ENCODE measurements around the gene TNFSF13. TPM values are rescaled to one million over a fixed set of nuclear protein-coding genes. Genes with fewer than 3 reads are reported as not detected.
"Not testable (repeated sequence)": the region's sequence is repeated elsewhere in the genome, so short reads cannot be mapped to it uniquely, and the experiment has no call there.

Gene TNFSF13
- polyA plus RNA-seq, 1 donor from 2014 or later: 0.15 TPM

DNA sequence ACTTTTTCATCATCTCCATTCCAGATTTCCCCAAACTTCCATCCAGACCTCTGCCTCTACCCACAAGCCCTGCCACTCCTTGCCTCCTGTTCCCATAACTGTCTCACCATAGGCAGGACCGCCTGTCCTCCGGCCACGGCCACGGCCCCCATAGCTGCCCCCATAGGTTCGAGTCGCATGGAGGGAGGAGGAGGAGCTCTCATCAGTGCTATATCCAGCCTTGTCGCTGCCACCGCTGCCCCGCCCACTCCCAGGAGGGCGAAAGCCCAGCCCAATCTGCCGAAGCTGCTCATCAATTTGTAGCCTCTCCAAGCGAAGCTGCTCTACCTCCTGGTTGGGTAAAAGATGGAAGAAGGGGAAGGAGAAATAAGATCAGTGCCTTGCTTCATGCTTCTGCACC, 34.7 kb downstream of the TNFSF13 start:
- H3K27ac ChIP-seq (ENCODE audit: low read length): no peak overlapping the region
- H3K27me3 ChIP-seq (ENCODE audit: insufficient read depth, low read depth, low read length): no peaks in the 10 kb centered on the region
- H3K36me3 ChIP-seq (ENCODE audit: insufficient read depth, low read length): peaks cover 7% of the 10 kb centered on the region
- H3K9me3 ChIP-seq (ENCODE audit: low read length): no peaks in the 10 kb centered on the region
- TF ChIP-seq SMC3 (conservative IDR thresholded peaks at IDR 0.05; ENCODE audit: poor library complexity) (no peak), EP300 (conservative IDR thresholded peaks at IDR 0.05; ENCODE audit: poor library complexity, severe bottlenecking) (no peak), RAD21 (conservative IDR thresholded peaks at IDR 0.05) (no peak), MXI1 (conservative IDR thresholded peaks at IDR 0.05; ENCODE audit: poor library complexity, severe bottlenecking) (no peak), POLR2AphosphoS5 (IDR thresholded peaks at IDR 0.05) (no peak), TAF1 (IDR thresholded peaks at IDR 0.05; ENCODE audit: low read depth) (no peak), EZH2 (IDR thresholded peaks at IDR 0.05; ENCODE audit: borderline replicate concordance, insufficient read depth, low read length, poor library complexity, severe bottlenecking) (no peak)
- TF ChIP-seq, protein P1, sequence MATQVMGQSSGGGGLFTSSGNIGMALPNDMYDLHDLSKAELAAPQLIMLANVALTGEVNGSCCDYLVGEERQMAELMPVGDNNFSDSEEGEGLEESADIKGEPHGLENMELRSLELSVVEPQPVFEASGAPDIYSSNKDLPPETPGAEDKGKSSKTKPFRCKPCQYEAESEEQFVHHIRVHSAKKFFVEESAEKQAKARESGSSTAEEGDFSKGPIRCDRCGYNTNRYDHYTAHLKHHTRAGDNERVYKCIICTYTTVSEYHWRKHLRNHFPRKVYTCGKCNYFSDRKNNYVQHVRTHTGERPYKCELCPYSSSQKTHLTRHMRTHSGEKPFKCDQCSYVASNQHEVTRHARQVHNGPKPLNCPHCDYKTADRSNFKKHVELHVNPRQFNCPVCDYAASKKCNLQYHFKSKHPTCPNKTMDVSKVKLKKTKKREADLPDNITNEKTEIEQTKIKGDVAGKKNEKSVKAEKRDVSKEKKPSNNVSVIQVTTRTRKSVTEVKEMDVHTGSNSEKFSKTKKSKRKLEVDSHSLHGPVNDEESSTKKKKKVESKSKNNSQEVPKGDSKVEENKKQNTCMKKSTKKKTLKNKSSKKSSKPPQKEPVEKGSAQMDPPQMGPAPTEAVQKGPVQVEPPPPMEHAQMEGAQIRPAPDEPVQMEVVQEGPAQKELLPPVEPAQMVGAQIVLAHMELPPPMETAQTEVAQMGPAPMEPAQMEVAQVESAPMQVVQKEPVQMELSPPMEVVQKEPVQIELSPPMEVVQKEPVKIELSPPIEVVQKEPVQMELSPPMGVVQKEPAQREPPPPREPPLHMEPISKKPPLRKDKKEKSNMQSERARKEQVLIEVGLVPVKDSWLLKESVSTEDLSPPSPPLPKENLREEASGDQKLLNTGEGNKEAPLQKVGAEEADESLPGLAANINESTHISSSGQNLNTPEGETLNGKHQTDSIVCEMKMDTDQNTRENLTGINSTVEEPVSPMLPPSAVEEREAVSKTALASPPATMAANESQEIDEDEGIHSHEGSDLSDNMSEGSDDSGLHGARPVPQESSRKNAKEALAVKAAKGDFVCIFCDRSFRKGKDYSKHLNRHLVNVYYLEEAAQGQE (IDR thresholded peaks at IDR 0.05; ENCODE audit: borderline replicate concordance): no peak
- TF ChIP-seq, protein P2, sequence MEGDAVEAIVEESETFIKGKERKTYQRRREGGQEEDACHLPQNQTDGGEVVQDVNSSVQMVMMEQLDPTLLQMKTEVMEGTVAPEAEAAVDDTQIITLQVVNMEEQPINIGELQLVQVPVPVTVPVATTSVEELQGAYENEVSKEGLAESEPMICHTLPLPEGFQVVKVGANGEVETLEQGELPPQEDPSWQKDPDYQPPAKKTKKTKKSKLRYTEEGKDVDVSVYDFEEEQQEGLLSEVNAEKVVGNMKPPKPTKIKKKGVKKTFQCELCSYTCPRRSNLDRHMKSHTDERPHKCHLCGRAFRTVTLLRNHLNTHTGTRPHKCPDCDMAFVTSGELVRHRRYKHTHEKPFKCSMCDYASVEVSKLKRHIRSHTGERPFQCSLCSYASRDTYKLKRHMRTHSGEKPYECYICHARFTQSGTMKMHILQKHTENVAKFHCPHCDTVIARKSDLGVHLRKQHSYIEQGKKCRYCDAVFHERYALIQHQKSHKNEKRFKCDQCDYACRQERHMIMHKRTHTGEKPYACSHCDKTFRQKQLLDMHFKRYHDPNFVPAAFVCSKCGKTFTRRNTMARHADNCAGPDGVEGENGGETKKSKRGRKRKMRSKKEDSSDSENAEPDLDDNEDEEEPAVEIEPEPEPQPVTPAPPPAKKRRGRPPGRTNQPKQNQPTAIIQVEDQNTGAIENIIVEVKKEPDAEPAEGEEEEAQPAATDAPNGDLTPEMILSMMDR (IDR thresholded peaks at IDR 0.05; ENCODE audit: poor library complexity, severe bottlenecking): no peak
- no peak overlapping the region for H3K9ac ChIP-seq (ENCODE audit: low read length)
- no peaks in the 10 kb centered on the region for H3F3A ChIP-seq (ENCODE audit: insufficient read depth, low read length, poor library complexity, severe bottlenecking)
- no peaks in the 10 kb centered on the region for H4K20me1 ChIP-seq (ENCODE audit: insufficient read depth)
- no peak overlapping the region for H3K4me2 ChIP-seq (ENCODE audit: low read length)
- no peaks in the 10 kb centered on the region for H3K9me2 ChIP-seq (ENCODE audit: insufficient read depth, low read length)
- H3K79me2 ChIP-seq (replicated peaks; ENCODE audit: insufficient read depth, low read length): no peaks in the 10 kb centered on the region
- H2AFZ ChIP-seq (ENCODE audit: low read depth, low read length): no peak overlapping the region
- no peak overlapping the region for H3K4me3 ChIP-seq (ENCODE audit: low read length)

GRCh38 chr17:7597561-7597960, 39.0 kb downstream of the TNFSF13 start:
- H3F3A ChIP-seq (ENCODE audit: insufficient read depth, low read length, poor library complexity, severe bottlenecking); H3K79me2 ChIP-seq (replicated peaks; ENCODE audit: insufficient read depth, low read length); H3K27ac ChIP-seq (ENCODE audit: low read length); H3K4me3 ChIP-seq (ENCODE audit: low read length); H2AFZ ChIP-seq (ENCODE audit: low read depth, low read length); H3K36me3 ChIP-seq (ENCODE audit: insufficient read depth, low read length); H3K9ac ChIP-seq (ENCODE audit: low read length); H3K9me2 ChIP-seq (ENCODE audit: insufficient read depth, low read length); H4K20me1 ChIP-seq (ENCODE audit: insufficient read depth); H3K9me3 ChIP-seq (ENCODE audit: low read length); H3K27me3 ChIP-seq (ENCODE audit: insufficient read depth, low read depth, low read length); H3K4me2 ChIP-seq (ENCODE audit: low read length): not testable (repeated sequence)

DNA sequence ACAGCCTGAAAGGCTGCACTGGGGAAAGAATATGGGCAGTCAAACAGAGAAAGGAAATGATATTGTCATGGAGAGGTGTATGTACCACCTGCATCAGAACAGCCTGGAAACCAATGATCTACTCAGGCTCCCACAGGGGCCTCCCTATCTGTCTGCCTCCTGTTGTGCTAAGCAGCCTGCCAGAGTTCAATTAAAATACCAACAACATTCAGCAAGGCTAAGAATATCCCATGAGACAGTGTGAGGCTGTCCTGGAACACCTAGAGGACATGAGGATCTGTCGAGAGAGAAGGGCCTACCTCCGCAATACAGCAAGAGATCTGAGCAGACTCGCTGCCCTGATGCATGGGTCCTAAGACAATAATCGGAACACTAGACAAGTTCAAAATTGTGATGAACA, 47.7 kb downstream of the TNFSF13 start:
- no peak overlapping the region for H3K4me2 ChIP-seq (ENCODE audit: low read length)
- H3K9ac ChIP-seq (ENCODE audit: low read length): no peak overlapping the region
- no peaks in the 10 kb centered on the region for H3K9me2 ChIP-seq (ENCODE audit: insufficient read depth, low read length)
- peaks cover 33% of the 10 kb centered on the region for H3K79me2 ChIP-seq (replicated peaks; ENCODE audit: insufficient read depth, low read length)
- H3K4me3 ChIP-seq (ENCODE audit: low read length): no peak overlapping the region
- H3K9me3 ChIP-seq (ENCODE audit: low read length): no peaks in the 10 kb centered on the region
- TF ChIP-seq SMC3 (conservative IDR thresholded peaks at IDR 0.05; ENCODE audit: poor library complexity) (no peak), EP300 (conservative IDR thresholded peaks at IDR 0.05; ENCODE audit: poor library complexity, severe bottlenecking) (no peak), MXI1 (conservative IDR thresholded peaks at IDR 0.05; ENCODE audit: poor library complexity, severe bottlenecking) (no peak), POLR2AphosphoS5 (IDR thresholded peaks at IDR 0.05) (no peak), EZH2 (IDR thresholded peaks at IDR 0.05; ENCODE audit: borderline replicate concordance, insufficient read depth, low read length, poor library complexity, severe bottlenecking) (no peak), RAD21 (conservative IDR thresholded peaks at IDR 0.05) (no peak), TAF1 (IDR thresholded peaks at IDR 0.05; ENCODE audit: low read depth) (no peak)
- TF ChIP-seq, protein P2 (IDR thresholded peaks at IDR 0.05; ENCODE audit: poor library complexity, severe bottlenecking): no peak
- TF ChIP-seq, protein P1 (IDR thresholded peaks at IDR 0.05; ENCODE audit: borderline replicate concordance): no peak
- H2AFZ ChIP-seq (ENCODE audit: low read depth, low read length): no peak overlapping the region
- no peaks in the 10 kb centered on the region for H4K20me1 ChIP-seq (ENCODE audit: insufficient read depth)
- H3K27me3 ChIP-seq (ENCODE audit: insufficient read depth, low read depth, low read length): no peaks in the 10 kb centered on the region
- no peak overlapping the region for H3K27ac ChIP-seq (ENCODE audit: low read length)
- H3K36me3 ChIP-seq (ENCODE audit: insufficient read depth, low read length): no peaks in the 10 kb centered on the region
- H3F3A ChIP-seq (ENCODE audit: insufficient read depth, low read length, poor library complexity, severe bottlenecking): no peaks in the 10 kb centered on the region
